ENCODE data around the gene ADAMTSL3. TPM values are rescaled to one million over a fixed set of nuclear protein-coding genes. Genes with fewer than 3 reads are reported as not detected.
"Not testable (repeated sequence)": the region's sequence is repeated elsewhere in the genome, so short reads cannot be mapped to it uniquely, and the experiment has no call there.

ADAMTSL3 gene
- total RNA-seq, 1 donor: 0.72 TPM

GRCh38 chr15:84033793-84034553 is 380.1 kb downstream of the ADAMTSL3 start:
- Histone ChIP-seq H3K4me1 (ENCODE audit: insufficient read depth, low read length) (no peaks in the 10 kb centered on the region), H3K79me2 (ENCODE audit: insufficient read depth, low read length) (no peaks in the 10 kb centered on the region), H3K36me3 (ENCODE audit: insufficient read depth, low read length) (no peaks in the 10 kb centered on the region), H3K9me3 (ENCODE audit: low read depth, low read length) (no peaks in the 10 kb centered on the region), H3K4me2 (ENCODE audit: insufficient read depth, low read length) (no peak overlapping the region), H3K4me3 (ENCODE audit: insufficient read depth, low read length) (no peak overlapping the region), H2AFZ (ENCODE audit: low read length) (no peak overlapping the region), H4K20me1 (ENCODE audit: insufficient read depth, low read length) (no peaks in the 10 kb centered on the region), H3K27ac (ENCODE audit: low read depth, low read length) (no peak overlapping the region), H3K27me3 (ENCODE audit: insufficient read depth, low read length) (no peaks in the 10 kb centered on the region)
- peak; percentile 37 for DNase-seq (ENCODE audit: insufficient read length, low spot score, missing footprints)
- TF ChIP-seq CTCF (IDR thresholded peaks at IDR 0.05; ENCODE audit: extremely low read depth, low read depth, low read length): no peak

GRCh38 chr15:84034578-84035398 is 380.9 kb downstream of the ADAMTSL3 start:
- no peak overlapping the region for H3K4me2 ChIP-seq (ENCODE audit: insufficient read depth, low read length)
- no peaks in the 10 kb centered on the region for H3K4me1 ChIP-seq (ENCODE audit: insufficient read depth, low read length)
- DNase-seq (ENCODE audit: insufficient read length, low spot score, missing footprints): no peak
- no peak overlapping the region for H3K4me3 ChIP-seq (ENCODE audit: insufficient read depth, low read length)
- no peaks in the 10 kb centered on the region for H3K36me3 ChIP-seq (ENCODE audit: insufficient read depth, low read length)
- no peaks in the 10 kb centered on the region for H3K9me3 ChIP-seq (ENCODE audit: low read depth, low read length)
- H3K79me2 ChIP-seq (ENCODE audit: insufficient read depth, low read length): no peaks in the 10 kb centered on the region
- TF ChIP-seq CTCF (IDR thresholded peaks at IDR 0.05; ENCODE audit: extremely low read depth, low read depth, low read length): peak; percentile 25
- no peaks in the 10 kb centered on the region for H4K20me1 ChIP-seq (ENCODE audit: insufficient read depth, low read length)
- H3K27me3 ChIP-seq (ENCODE audit: insufficient read depth, low read length): no peaks in the 10 kb centered on the region
- H2AFZ ChIP-seq (ENCODE audit: low read length): no peak overlapping the region
- no peak overlapping the region for H3K27ac ChIP-seq (ENCODE audit: low read depth, low read length)

- Histone ChIP-seq H3K27me3 (ENCODE audit: insufficient read depth, low read length) (no peaks in the 10 kb centered on the region), H3K4me3 (ENCODE audit: insufficient read depth, low read length) (no peak overlapping the region), H3K36me3 (ENCODE audit: insufficient read depth, low read length) (no peaks in the 10 kb centered on the region), H3K27ac (ENCODE audit: low read depth, low read length) (no peak overlapping the region), H3K9me3 (ENCODE audit: low read depth, low read length) (no peaks in the 10 kb centered on the region), H3K4me1 (ENCODE audit: insufficient read depth, low read length) (no peaks in the 10 kb centered on the region), H3K4me2 (ENCODE audit: insufficient read depth, low read length) (no peak overlapping the region), H4K20me1 (ENCODE audit: insufficient read depth, low read length) (no peaks in the 10 kb centered on the region), H2AFZ (ENCODE audit: low read length) (no peak overlapping the region), H3K79me2 (ENCODE audit: insufficient read depth, low read length) (no peaks in the 10 kb centered on the region)
- peak; percentile 42 for TF ChIP-seq CTCF (IDR thresholded peaks at IDR 0.05; ENCODE audit: extremely low read depth, low read depth, low read length)
- no peak for DNase-seq (ENCODE audit: insufficient read length, low spot score, missing footprints)
Observed at GRCh38 chr15:84035399-84035766, 381.5 kb downstream of the ADAMTSL3 start.

GRCh38 chr15:84037301-84037700 is 383.4 kb downstream of the ADAMTSL3 start:
- Histone ChIP-seq H3K4me2 (ENCODE audit: insufficient read depth, low read length) (no peak overlapping the region), H4K20me1 (ENCODE audit: insufficient read depth, low read length) (no peaks in the 10 kb centered on the region), H3K27ac (ENCODE audit: low read depth, low read length) (no peak overlapping the region), H3K36me3 (ENCODE audit: insufficient read depth, low read length) (no peaks in the 10 kb centered on the region), H3K9me3 (ENCODE audit: low read depth, low read length) (no peaks in the 10 kb centered on the region), H3K79me2 (ENCODE audit: insufficient read depth, low read length) (no peaks in the 10 kb centered on the region), H2AFZ (ENCODE audit: low read length) (no peak overlapping the region), H3K4me1 (ENCODE audit: insufficient read depth, low read length) (no peaks in the 10 kb centered on the region), H3K27me3 (ENCODE audit: insufficient read depth, low read length) (no peaks in the 10 kb centered on the region), H3K4me3 (ENCODE audit: insufficient read depth, low read length) (no peak overlapping the region)
- no peak for DNase-seq (ENCODE audit: insufficient read length, low spot score, missing footprints)
- TF ChIP-seq CTCF (IDR thresholded peaks at IDR 0.05; ENCODE audit: extremely low read depth, low read depth, low read length): no peak

- not testable (repeated sequence) for H3K9me3 ChIP-seq (ENCODE audit: low read depth, low read length); H3K27me3 ChIP-seq (ENCODE audit: insufficient read depth, low read length); DNase-seq (ENCODE audit: insufficient read length, low spot score, missing footprints); H3K36me3 ChIP-seq (ENCODE audit: insufficient read depth, low read length); H3K27ac ChIP-seq (ENCODE audit: low read depth, low read length); H3K4me1 ChIP-seq (ENCODE audit: insufficient read depth, low read length); H3K4me2 ChIP-seq (ENCODE audit: insufficient read depth, low read length); H3K79me2 ChIP-seq (ENCODE audit: insufficient read depth, low read length); H4K20me1 ChIP-seq (ENCODE audit: insufficient read depth, low read length); H2AFZ ChIP-seq (ENCODE audit: low read length); H3K4me3 ChIP-seq (ENCODE audit: insufficient read depth, low read length)
Observed at GRCh38 chr15:84042434-84043056, 388.6 kb downstream of the ADAMTSL3 start.
